HG03196 (cell line): ENCODE results near the gene IRF2.

Experiments
- ATAC-seq: cut with Tn5 transposase; IDR thresholded peaks from one replicate; pipeline ENCODE4 v1.9.1; 2021; ENCODE audit not compliant: unreplicated experiment

The IRF2 gene

GRCh38 chr4:184451726-184452125, 22.6 kb downstream of the IRF2 start:
- no peak for ATAC-seq

GRCh38 chr4:184450743-184451535, 23.4 kb downstream of the IRF2 start:
- ATAC-seq, result no peak

- ATAC-seq, result no peak
Measured at GRCh38 chr4:184450045-184450444, 24.3 kb downstream of the IRF2 start.

DNA sequence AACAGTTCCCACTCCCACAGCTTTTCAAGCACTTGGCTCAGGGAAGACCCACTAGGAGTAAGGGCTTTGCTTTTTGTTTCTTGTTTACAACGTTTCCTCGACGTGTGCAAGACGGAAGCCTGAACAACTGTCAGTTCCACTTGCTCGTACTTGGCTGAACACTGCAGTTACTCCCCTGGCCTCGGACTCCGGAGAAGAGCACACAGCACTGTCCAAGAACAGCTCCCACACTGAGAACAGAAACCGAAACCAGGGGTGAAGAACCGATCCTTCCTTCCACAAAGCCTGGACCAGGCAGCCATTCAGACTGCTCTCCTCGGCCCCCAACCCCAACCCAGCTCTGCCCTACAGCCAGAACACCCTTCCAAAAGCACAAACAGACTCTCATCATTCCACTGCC, 25.5 kb downstream of the IRF2 start:
- ATAC-seq, result no peak

GRCh38 chr4:184448141-184448540, 26.2 kb downstream of the IRF2 start:
- no peak for ATAC-seq

- no peak for ATAC-seq
Measured at GRCh38 chr4:184447664-184448063, 26.7 kb downstream of the IRF2 start.

DNA sequence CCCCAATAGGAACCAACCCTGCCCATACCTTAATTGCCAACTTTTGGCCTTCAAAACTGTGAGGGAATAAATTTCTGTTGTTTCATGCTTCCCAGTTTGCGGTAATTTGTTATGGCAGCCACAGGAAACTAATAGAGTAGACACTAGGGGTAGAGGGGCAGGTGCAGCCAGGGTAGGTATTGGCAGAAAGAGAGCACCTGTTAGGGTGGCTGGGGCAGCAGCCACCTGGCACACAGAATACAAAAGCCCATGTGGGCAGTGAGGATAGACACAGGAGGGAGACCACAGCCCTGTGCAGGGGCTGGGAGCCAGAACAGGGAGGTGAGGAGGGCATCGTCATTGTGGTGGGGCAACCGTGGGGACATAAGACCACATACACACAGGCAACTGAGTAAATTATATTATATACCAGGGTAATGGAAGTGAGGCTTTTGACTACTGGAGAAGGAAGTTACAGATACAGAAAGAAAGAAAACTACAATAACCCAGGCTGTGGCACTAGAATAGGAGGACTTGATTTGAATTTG, 28.2 kb downstream of the IRF2 start:
- no peak for ATAC-seq

DNA sequence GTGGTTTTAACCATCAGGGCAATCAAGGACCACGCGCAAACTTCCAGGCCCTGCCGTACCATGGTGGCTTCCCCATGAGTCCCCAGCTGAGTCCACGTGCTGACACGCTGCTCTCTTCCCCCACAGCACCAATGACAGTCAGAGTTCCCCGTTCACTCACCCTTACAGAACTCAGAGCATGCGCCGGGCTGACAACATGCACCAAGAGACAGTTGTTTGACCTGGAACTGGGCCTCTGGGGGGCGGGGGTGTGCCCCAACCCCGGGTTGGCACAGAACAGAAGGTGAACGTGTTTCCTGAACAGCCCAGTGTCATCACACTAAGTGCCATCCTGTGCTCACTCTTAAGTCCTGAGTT, 29.4 kb downstream of the IRF2 start:
- peak; percentile 52 for ATAC-seq

- no peak for ATAC-seq
Measured at GRCh38 chr4:184444215-184444952, 30.0 kb downstream of the IRF2 start.

- ATAC-seq, result no peak
Measured at GRCh38 chr4:184443318-184443717, 31.0 kb downstream of the IRF2 start.

DNA sequence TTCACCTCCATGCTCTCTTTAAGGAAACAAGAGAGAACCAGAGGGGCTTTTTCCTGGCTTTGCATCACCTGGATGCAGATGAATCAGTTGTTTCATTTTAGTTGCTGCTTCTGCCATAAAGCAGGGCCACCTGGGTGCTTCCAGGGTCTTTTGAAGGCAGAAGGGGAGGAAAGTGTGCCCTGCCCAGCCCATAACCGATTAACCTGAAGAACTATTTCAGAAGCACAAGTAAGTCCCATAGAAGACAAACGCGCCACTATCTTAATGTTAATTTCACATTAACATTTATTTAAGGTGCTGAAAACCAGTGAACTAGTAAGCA, 32.1 kb downstream of the IRF2 start:
- no peak for ATAC-seq

DNA sequence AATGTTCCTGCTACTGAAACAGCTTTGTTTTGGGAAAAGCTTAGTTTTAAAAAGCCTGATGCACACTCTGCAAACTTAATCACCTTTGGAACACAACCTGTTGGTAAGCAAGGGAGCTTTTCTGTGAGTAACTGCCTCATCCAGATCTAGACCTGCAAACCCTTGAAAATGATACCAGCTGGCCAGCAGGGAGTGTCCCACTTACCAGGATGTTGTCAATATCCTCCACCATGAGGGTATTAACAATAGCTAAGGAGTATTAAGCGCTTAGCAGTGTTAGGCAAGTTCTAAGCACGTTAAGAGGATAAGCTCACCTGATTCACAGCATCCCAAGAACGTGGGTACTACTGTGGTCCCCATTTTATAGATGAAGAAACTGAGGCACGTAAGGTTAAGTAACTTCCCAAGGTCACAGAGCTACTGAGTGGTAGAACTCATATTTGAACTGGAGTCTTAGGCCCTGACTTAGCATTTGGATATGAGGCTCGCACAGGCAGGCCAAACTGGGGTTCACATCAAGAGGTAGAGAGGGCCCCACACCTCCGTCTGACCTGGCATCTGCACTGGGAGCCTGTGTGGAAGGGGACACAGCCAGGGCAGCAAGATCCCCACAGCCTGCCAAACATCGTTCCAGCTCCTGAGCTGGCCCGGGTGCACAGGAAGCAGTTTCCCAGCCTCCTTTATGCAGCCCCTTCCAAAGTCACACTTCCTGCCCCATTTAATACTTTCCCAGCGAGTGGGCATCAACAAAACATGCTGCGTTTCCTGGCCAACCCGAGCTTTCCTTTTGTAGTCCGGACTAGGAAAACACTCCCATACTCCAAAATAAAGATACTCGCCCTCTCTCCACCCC, 32.7 kb downstream of the IRF2 start:
- no peak for ATAC-seq

GRCh38 chr4:184440595-184441358, 33.6 kb downstream of the IRF2 start:
- ATAC-seq, result no peak

- ATAC-seq, result no peak
Measured at GRCh38 chr4:184439856-184440594, 34.3 kb downstream of the IRF2 start.

- ATAC-seq, result no peak
Measured at GRCh38 chr4:184439386-184439785, 35.0 kb downstream of the IRF2 start.

- no peak for ATAC-seq
Measured at GRCh38 chr4:184438375-184438774, 36.0 kb downstream of the IRF2 start.

- no peak for ATAC-seq
Measured at GRCh38 chr4:184437565-184438265, 36.6 kb downstream of the IRF2 start.

GRCh38 chr4:184434501-184435066, 39.8 kb downstream of the IRF2 start:
- no peak for ATAC-seq

DNA sequence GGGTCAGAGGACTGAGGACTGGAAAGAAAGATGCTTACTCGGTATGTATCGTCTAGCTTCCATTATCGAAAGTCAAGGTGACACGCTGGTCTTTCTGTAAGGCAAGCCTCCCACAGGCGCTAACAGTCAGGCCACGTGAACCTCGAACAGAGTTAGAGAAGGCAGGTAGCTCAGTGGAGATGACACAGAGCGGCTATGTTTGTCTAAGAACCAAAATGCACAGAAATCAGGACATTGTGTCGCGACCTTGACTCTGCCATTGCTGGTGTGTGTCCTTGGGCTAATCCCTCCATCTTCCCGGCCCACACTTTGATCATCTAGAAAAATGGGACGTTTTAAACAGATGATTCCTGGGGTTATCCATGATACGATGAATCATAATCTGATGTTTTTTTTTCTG, 40.3 kb downstream of the IRF2 start:
- no peak for ATAC-seq
